ENCODE results near the gene SHISAL1.

SHISAL1 gene

GRCh38 chr22:44270556-44270880 is 42.2 kb downstream of the SHISAL1 start:
- no peaks in the 10 kb centered on the region for H3K9me2 ChIP-seq (ENCODE audit: low read depth, low read length)
- no peak overlapping the region for H3K27ac ChIP-seq (ENCODE audit: low read depth, low read length, poor library complexity, severe bottlenecking)
- no peak overlapping the region for H3K9ac ChIP-seq (ENCODE audit: low read length)
- H3K4me3 ChIP-seq (ENCODE audit: low read depth, low read length, poor library complexity, severe bottlenecking): no peak overlapping the region
- H3F3A ChIP-seq (ENCODE audit: insufficient read depth, low read length): no peaks in the 10 kb centered on the region
- H4K20me1 ChIP-seq (ENCODE audit: insufficient read depth, low read length): no peaks in the 10 kb centered on the region
- H3K4me2 ChIP-seq (ENCODE audit: low read length): no peak overlapping the region
- H3K9me3 ChIP-seq (ENCODE audit: low read length): no peaks in the 10 kb centered on the region
- H2AFZ ChIP-seq (ENCODE audit: low read length): no peak overlapping the region
- H3K36me3 ChIP-seq (ENCODE audit: insufficient read depth, low read length): no peaks in the 10 kb centered on the region
- no peaks in the 10 kb centered on the region for H3K27me3 ChIP-seq (ENCODE audit: insufficient read depth, low read length)
- no peaks in the 10 kb centered on the region for H3K4me1 ChIP-seq (ENCODE audit: insufficient read depth, low read length, severe bottlenecking)
- H3K79me2 ChIP-seq (ENCODE audit: insufficient read depth, low read length): no peaks in the 10 kb centered on the region
- TF ChIP-seq CTCF (IDR thresholded peaks at IDR 0.05; ENCODE audit: low read length) (no peak), EZH2 (IDR thresholded peaks at IDR 0.05; ENCODE audit: borderline replicate concordance, low read length) (no peak)

DNA sequence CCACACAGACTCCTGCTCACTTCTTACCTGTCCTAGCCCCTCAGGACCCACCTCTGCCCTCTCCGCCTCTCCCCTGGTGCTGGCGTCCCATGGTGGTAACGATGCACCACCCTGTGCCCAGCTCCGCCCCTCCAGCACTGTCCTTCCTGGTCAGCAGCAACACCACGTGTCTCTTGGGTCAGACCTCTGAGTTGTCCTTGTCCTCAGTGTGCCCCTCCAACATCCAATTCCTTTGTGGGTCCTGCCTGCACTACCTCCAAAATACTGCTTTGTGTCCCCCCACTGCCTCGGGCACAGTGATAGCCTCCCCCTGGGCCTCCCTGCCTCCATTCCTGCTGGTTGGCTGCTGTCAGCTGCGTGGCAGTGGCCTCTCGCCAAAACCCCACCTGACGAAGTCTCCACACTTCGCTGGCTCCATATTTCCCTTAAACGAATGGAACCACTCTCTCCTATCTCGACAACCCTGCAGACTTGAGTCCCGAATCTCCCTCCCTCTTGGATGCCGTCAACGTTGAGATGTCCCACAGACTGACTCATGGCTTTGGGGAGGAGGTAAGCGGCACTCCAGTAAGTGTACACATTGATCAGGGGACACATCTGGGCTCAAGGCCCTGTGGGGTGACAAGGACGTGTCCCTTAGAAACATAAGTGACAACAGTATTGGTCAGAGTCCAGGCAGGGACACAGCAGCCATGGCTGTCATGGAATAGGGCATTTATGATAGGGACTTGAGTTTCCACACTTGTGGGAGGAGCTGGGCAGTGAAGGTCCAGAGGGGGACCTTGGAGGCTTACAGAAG is 42.8 kb downstream of the SHISAL1 start:
- Histone ChIP-seq H3K4me1 (ENCODE audit: insufficient read depth, low read length, severe bottlenecking) (no peaks in the 10 kb centered on the region), H2AFZ (ENCODE audit: low read length) (no peak overlapping the region), H3K9me2 (ENCODE audit: low read depth, low read length) (no peaks in the 10 kb centered on the region), H3F3A (ENCODE audit: insufficient read depth, low read length) (no peaks in the 10 kb centered on the region), H3K9me3 (ENCODE audit: low read length) (no peaks in the 10 kb centered on the region), H3K27ac (ENCODE audit: low read depth, low read length, poor library complexity, severe bottlenecking) (no peak overlapping the region), H3K4me3 (ENCODE audit: low read depth, low read length, poor library complexity, severe bottlenecking) (no peak overlapping the region), H3K36me3 (ENCODE audit: insufficient read depth, low read length) (no peaks in the 10 kb centered on the region), H3K79me2 (ENCODE audit: insufficient read depth, low read length) (no peaks in the 10 kb centered on the region), H4K20me1 (ENCODE audit: insufficient read depth, low read length) (no peaks in the 10 kb centered on the region), H3K9ac (ENCODE audit: low read length) (no peak overlapping the region), H3K27me3 (ENCODE audit: insufficient read depth, low read length) (no peaks in the 10 kb centered on the region), H3K4me2 (ENCODE audit: low read length) (no peak overlapping the region)
- TF ChIP-seq CTCF (IDR thresholded peaks at IDR 0.05; ENCODE audit: low read length) (no peak), EZH2 (IDR thresholded peaks at IDR 0.05; ENCODE audit: borderline replicate concordance, low read length) (no peak)

GRCh38 chr22:44269117-44269498 is 43.6 kb downstream of the SHISAL1 start:
- Histone ChIP-seq H3K36me3 (ENCODE audit: insufficient read depth, low read length) (no peaks in the 10 kb centered on the region), H3K4me1 (ENCODE audit: insufficient read depth, low read length, severe bottlenecking) (no peaks in the 10 kb centered on the region), H3K9ac (ENCODE audit: low read length) (no peak overlapping the region), H4K20me1 (ENCODE audit: insufficient read depth, low read length) (no peaks in the 10 kb centered on the region), H3K27me3 (ENCODE audit: insufficient read depth, low read length) (no peaks in the 10 kb centered on the region), H3K79me2 (ENCODE audit: insufficient read depth, low read length) (no peaks in the 10 kb centered on the region), H3K9me2 (ENCODE audit: low read depth, low read length) (no peaks in the 10 kb centered on the region), H3F3A (ENCODE audit: insufficient read depth, low read length) (no peaks in the 10 kb centered on the region), H3K4me3 (ENCODE audit: low read depth, low read length, poor library complexity, severe bottlenecking) (no peak overlapping the region), H2AFZ (ENCODE audit: low read length) (no peak overlapping the region), H3K27ac (ENCODE audit: low read depth, low read length, poor library complexity, severe bottlenecking) (no peak overlapping the region), H3K9me3 (ENCODE audit: low read length) (no peaks in the 10 kb centered on the region), H3K4me2 (ENCODE audit: low read length) (no peak overlapping the region)
- TF ChIP-seq EZH2 (IDR thresholded peaks at IDR 0.05; ENCODE audit: borderline replicate concordance, low read length) (no peak), CTCF (IDR thresholded peaks at IDR 0.05; ENCODE audit: low read length) (no peak)
